Esophagus squamous epithelium (tissue), 4 donors: ENCODE data around the gene TMEM271.

ENCODE experiments used
- CTCF ChIP-seq, 6 experiments: fragments of 450-650 bp in 4 of 6; fragments of 200-600 bp in 2 of 6; sonication (generic) in 2 of 6; IDR thresholded peaks; one replicate each; pipeline ENCODE4 v1.5.1; 2016 to 2019; ENCODE audit warnings: antibody characterized with exemption in 6 of 6, mild to moderate bottlenecking in 4 of 6, moderate library complexity in 4 of 6
- POLR2A ChIP-seq, 4 donors: fragments of 450-650 bp; IDR thresholded peaks; one replicate each; pipeline ENCODE4 v1.6.1; 2017; ENCODE audit warnings: antibody characterized with exemption in 4 of 4, mild to moderate bottlenecking in 4 of 4, moderate library complexity in 3 of 4

DNA sequence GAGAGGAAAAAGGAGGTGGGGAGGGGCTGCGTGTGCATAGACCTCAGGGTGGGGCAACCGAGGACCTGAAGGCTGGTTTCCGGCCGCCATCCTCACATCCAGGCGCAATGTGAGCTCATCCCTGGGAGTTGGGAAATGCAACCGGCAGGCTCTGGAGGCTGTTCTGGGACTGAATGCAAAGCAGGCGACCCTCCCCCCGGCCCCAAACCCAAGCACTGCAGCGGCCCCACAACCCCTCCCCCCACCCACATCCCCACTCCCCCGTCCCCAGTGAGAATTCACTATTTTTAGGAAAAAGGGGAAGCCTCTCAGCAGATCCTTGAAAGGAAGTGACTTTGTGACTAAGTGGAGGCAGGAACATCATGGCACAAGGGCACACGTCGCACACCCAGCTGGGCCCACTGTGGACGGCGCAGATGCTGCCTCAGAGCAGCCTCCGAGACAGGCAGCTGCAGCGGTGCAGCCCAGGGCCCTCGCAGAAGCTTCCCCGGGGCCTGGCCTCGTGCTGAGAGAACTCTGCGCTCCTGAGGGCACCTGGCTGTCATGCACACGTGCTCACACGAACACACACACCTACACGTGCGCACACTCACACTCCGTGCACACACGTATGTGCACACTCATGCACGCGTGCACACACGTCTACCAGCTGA is 47.9 kb upstream of the TMEM271 start:
- no peak for TF ChIP-seq CTCF (IDR thresholded peaks at IDR 0.05)
- no peak for TF ChIP-seq POLR2A (IDR thresholded peaks at IDR 0.05)
